Measurements from ENCODE around the gene CLTB.

CLTB gene

GRCh38 chr5:176401281-176402205, 14.8 kb downstream of the CLTB start:
- DNase-seq, result no peak

- DNase-seq, result no peak
These were observed 15.8 kb downstream of the CLTB start for GRCh38 chr5:176400382-176401156.

- no peak for DNase-seq
These were observed 18.5 kb downstream of the CLTB start for GRCh38 chr5:176397736-176398420.

GRCh38 chr5:176396330-176396729, 20.0 kb downstream of the CLTB start:
- no peak for DNase-seq

GRCh38 chr5:176394881-176395675, 21.3 kb downstream of the CLTB start:
- DNase-seq, result no peak

GRCh38 chr5:176394096-176394495, 22.2 kb downstream of the CLTB start:
- DNase-seq, result no peak

GRCh38 chr5:176392526-176392925, 23.8 kb downstream of the CLTB start:
- DNase-seq, result no peak

GRCh38 chr5:176391999-176392398, 24.3 kb downstream of the CLTB start:
- DNase-seq, result no peak

- DNase-seq, result no peak
These were observed 24.9 kb downstream of the CLTB start for GRCh38 chr5:176391479-176391878.

GRCh38 chr5:176389135-176390123, 26.9 kb downstream of the CLTB start:
- DNase-seq, result no peak

GRCh38 chr5:176388444-176389134, 27.8 kb downstream of the CLTB start, which contains the start of the genes HIGD2A and NOP16:
TSS of gene HIGD2A (plus strand) at chr5:176388751. CDS start at chr5:176388820, 69 bp downstream.
TSS of gene NOP16 (minus strand) at chr5:176388598. CDS start at chr5:176388539, 59 bp downstream.
- DNase-seq, result peak; percentile 100

- DNase-seq, result no peak
These were observed 28.3 kb downstream of the CLTB start for GRCh38 chr5:176388003-176388443.

- DNase-seq, result no peak
These were observed 28.9 kb downstream of the CLTB start for GRCh38 chr5:176387384-176387925.

- DNase-seq, result no peak
These were observed 29.8 kb downstream of the CLTB start for GRCh38 chr5:176386491-176386890.

GRCh38 chr5:176384991-176385390, 31.3 kb downstream of the CLTB start:
- DNase-seq, result no peak

GRCh38 chr5:176384366-176384930, 31.9 kb downstream of the CLTB start:
- DNase-seq, result no peak

- DNase-seq, result no peak
These were observed 32.4 kb downstream of the CLTB start for GRCh38 chr5:176383961-176384360.

GRCh38 chr5:176383248-176383905, 33.0 kb downstream of the CLTB start:
- no peak for DNase-seq

GRCh38 chr5:176382721-176383120, 33.6 kb downstream of the CLTB start:
- no peak for DNase-seq
